H1 (cell line): ENCODE data around the gene PLAAT2. TPM values are rescaled to one million over a fixed set of nuclear protein-coding genes. Genes with fewer than 3 reads are reported as not detected.
A peak's percentile ranks its signal among the peaks of the same experiment; 100 is the strongest.

Experiments used
- CTCF ChIA-PET: fragments of 300-600 bp; sonication (Branson Sonifier 250); formaldehyde crosslinking; loops from one replicate; lab custom pipeline; 2021; ENCODE audit not compliant: partially characterized antibody; lab: Charles Lee
- POLR2A ChIA-PET: fragments of 300-600 bp; sonication (Branson Sonifier 250); formaldehyde crosslinking; loops from one replicate; lab custom pipeline; 2021; ENCODE audit warnings: inconsistent platforms; ENCODE audit not compliant: partially characterized antibody; lab: Charles Lee
- DNase-seq, 2 experiments: peaks; one replicate each; pipeline versions ENCODE4 v3.0.0 to v3.0.0-alpha.2; 2010 to 2022; ENCODE audit warnings: low spot score in 2 of 2, low read depth in 1 of 2, mixed read lengths in 1 of 2
- FAIRE-seq: peaks from 2 replicates; lab custom pipeline; 2011; peaks lifted over from hg19 to GRCh38; lab: Jason Lieb, UNC
- H2AFZ ChIP-seq: 2 replicates; pipeline ENCODE4 v1.8.1; 2012; ENCODE audit warnings: low read length, inconsistent platforms
- H2AK5ac ChIP-seq: 2 replicates; pipeline ENCODE4 v1.6.1; 2013; ENCODE audit warnings: low read depth, low read length
- H2BK120ac ChIP-seq: replicated peaks from 2 replicates; pipeline ENCODE3; 2013; ENCODE audit warnings: low read depth, low read length, inconsistent platforms
- H2BK12ac ChIP-seq: 2 replicates; pipeline ENCODE4 v1.6.1; 2013; ENCODE audit warnings: low read depth, low read length
- H2BK15ac ChIP-seq: 2 replicates; pipeline ENCODE4 v1.6.1; 2013; ENCODE audit warnings: low read length
- H2BK20ac ChIP-seq: 2 replicates; pipeline ENCODE4 v1.6.1; 2013; ENCODE audit warnings: low read length
- H2BK5ac ChIP-seq: 2 replicates; pipeline ENCODE4 v1.6.1; 2013; ENCODE audit warnings: low read depth, low read length
- H3K14ac ChIP-seq: 2 replicates; pipeline ENCODE4 v1.6.1; 2013; ENCODE audit warnings: inconsistent platforms; ENCODE audit not compliant: insufficient read length
- H3K18ac ChIP-seq: 2 replicates; pipeline ENCODE4 v1.6.1; 2013; ENCODE audit warnings: low read length; ENCODE audit errors: extremely low read depth
- H3K23ac ChIP-seq: 2 replicates; pipeline ENCODE4 v1.6.1; 2013; ENCODE audit warnings: inconsistent platforms; ENCODE audit not compliant: insufficient read length
- H3K23me2 ChIP-seq: 2 replicates; pipeline ENCODE4 v1.6.1; 2013; ENCODE audit warnings: low read depth, low read length
- H3K27ac ChIP-seq: 2 replicates; pipeline ENCODE4 v1.6.1; 2011; ENCODE audit warnings: low read depth, low read length, inconsistent platforms
- H3K27me3 ChIP-seq, 4 experiments: replicated peaks in 1 of 4; 1 replicate in 1 of 4; 2 replicates in 3 of 4; pipeline versions ENCODE4 v1.6.1 to v1.8.1; 2011 to 2013; ENCODE audit warnings: low read length in 3 of 4, mild to moderate bottlenecking in 3 of 4, inconsistent platforms in 2 of 4, mixed read lengths in 2 of 4, moderate library complexity in 1 of 4; ENCODE audit not compliant: control insufficient read depth in 3 of 4, insufficient read depth in 3 of 4; ENCODE audit errors: extremely low read depth in 1 of 4
- H3K36me3 ChIP-seq, 4 experiments: 2 replicates each; pipeline versions ENCODE4 v1.6.1 to v1.8.1; 2011 to 2013; ENCODE audit warnings: mild to moderate bottlenecking in 4 of 4, low read length in 3 of 4, moderate library complexity in 2 of 4, control low read depth in 1 of 4, inconsistent platforms in 1 of 4; ENCODE audit not compliant: insufficient read depth in 4 of 4, control insufficient read depth in 2 of 4
- H3K4ac ChIP-seq: replicated peaks from 2 replicates; pipeline ENCODE3; 2013; ENCODE audit warnings: low read length, low read depth, mixed read lengths, inconsistent platforms; ENCODE audit not compliant: insufficient read length
- H3K4me1 ChIP-seq, 4 experiments: replicated peaks in 1 of 4; 1 replicate in 1 of 4; 2 replicates in 3 of 4; pipeline versions ENCODE4 v1.6.1 to v1.8.1; 2011 to 2013; ENCODE audit warnings: low read length in 3 of 4, inconsistent platforms in 2 of 4, mixed read lengths in 1 of 4; ENCODE audit not compliant: insufficient read depth in 4 of 4, control insufficient read depth in 3 of 4
- H3K4me2 ChIP-seq, 2 experiments: 2 replicates each; pipeline versions ENCODE4 v1.6.1 to v1.8.1; 2011 to 2013; ENCODE audit warnings: low read depth in 2 of 2, low read length in 2 of 2, control low read depth in 1 of 2, inconsistent platforms in 1 of 2, mild to moderate bottlenecking in 1 of 2; ENCODE audit not compliant: insufficient read depth in 1 of 2
- H3K4me3 ChIP-seq, 4 experiments: fragments of 200-600, 300-600 bp in 1 of 4; sonication (generic), shearing (Covaris generic), sonication (Bioruptor Twin) in 1 of 4; 2 replicates each; pipeline versions ENCODE4 v1.5.1 to v1.8.1; 2011 to 2016; ENCODE audit warnings: low read length in 4 of 4, low read depth in 3 of 4, control low read depth in 2 of 4, inconsistent platforms in 2 of 4, mild to moderate bottlenecking in 2 of 4, mixed read lengths in 1 of 4, moderate library complexity in 1 of 4; ENCODE audit not compliant: insufficient read depth in 2 of 4; ENCODE audit errors: extremely low read depth in 1 of 4
- H3K56ac ChIP-seq: replicated peaks from 2 replicates; pipeline ENCODE3; 2013; ENCODE audit warnings: low read depth, mild to moderate bottlenecking, mixed read lengths, low read length, inconsistent platforms; ENCODE audit not compliant: insufficient read length
- H3K79me1 ChIP-seq: 2 replicates; pipeline ENCODE4 v1.6.1; 2013; ENCODE audit warnings: low read depth, low read length, control low read depth
- H3K79me2 ChIP-seq, 2 experiments: 2 replicates each; pipeline versions ENCODE4 v1.6.1 to v1.8.1; 2012 to 2013; ENCODE audit warnings: low read length in 2 of 2, mild to moderate bottlenecking in 2 of 2, inconsistent platforms in 1 of 2; ENCODE audit not compliant: insufficient read depth in 2 of 2, control insufficient read depth in 1 of 2
- H3K9ac ChIP-seq, 4 experiments: replicated peaks in 1 of 4; 1 replicate in 1 of 4; 2 replicates in 3 of 4; pipeline versions ENCODE4 v1.6.1 to v1.8.1; 2011 to 2013; ENCODE audit warnings: low read depth in 3 of 4, low read length in 3 of 4, control low read depth in 2 of 4, mild to moderate bottlenecking in 2 of 4, moderate library complexity in 2 of 4, inconsistent platforms in 1 of 4; ENCODE audit errors: extremely low read depth in 1 of 4
- H3K9me3 ChIP-seq, 2 experiments: 2 replicates each; pipeline versions ENCODE4 v1.6.1 to v1.8.1; 2012 to 2013; ENCODE audit warnings: mild to moderate bottlenecking in 2 of 2, moderate library complexity in 2 of 2, control low read depth in 1 of 2, inconsistent platforms in 1 of 2, low read depth in 1 of 2, low read length in 1 of 2, mixed read lengths in 1 of 2; ENCODE audit not compliant: insufficient read depth in 2 of 2
- H4K20me1 ChIP-seq, 2 experiments: replicated peaks in 1 of 2; 2 replicates each; pipeline versions ENCODE3 to v1.8.1; 2011 to 2013; ENCODE audit warnings: inconsistent platforms in 2 of 2, low read length in 2 of 2, mild to moderate bottlenecking in 1 of 2; ENCODE audit not compliant: insufficient read depth in 2 of 2, control insufficient read depth in 1 of 2
- H4K5ac ChIP-seq: 2 replicates; pipeline ENCODE4 v1.6.1; 2013; ENCODE audit warnings: low read length, low read depth, mixed read lengths, inconsistent platforms; ENCODE audit not compliant: insufficient read length
- H4K8ac ChIP-seq: 2 replicates; pipeline ENCODE4 v1.8.0; 2013; ENCODE audit warnings: mild to moderate bottlenecking, moderate library complexity, low read length, inconsistent platforms; ENCODE audit not compliant: insufficient read depth; ENCODE audit errors: extremely low read depth
- H4K91ac ChIP-seq: replicated peaks from 2 replicates; pipeline ENCODE3; 2013; ENCODE audit warnings: low read length, mixed read lengths, inconsistent platforms; ENCODE audit not compliant: insufficient read length
- ASH2L ChIP-seq: fragments of 200-600, 300-600 bp; sonication (generic); IDR thresholded peaks from one replicate; pipeline ENCODE4 v1.7.1; 2017; ENCODE audit warnings: low read length
- SP4 ChIP-seq: IDR thresholded peaks from 2 replicates; pipeline ENCODE4 v1.6.1; 2012; ENCODE audit warnings: low read length, inconsistent platforms
- WGBS, 2 experiments: shearing (Covaris generic) in 1 of 2; methylation state at CpG; one replicate each; pipeline versions ENCODE4 v1.1.6 to v1.1.7; 2013 to 2015; ENCODE audit warnings: low lambda C conversion rate in 2 of 2, mixed read lengths in 2 of 2, inconsistent platforms in 1 of 2, low coverage in 1 of 2, missing lambda C conversion rate in 1 of 2; ENCODE audit not compliant: insufficient replicate concordance in 2 of 2, insufficient coverage in 1 of 2, insufficient read length in 1 of 2; ENCODE audit errors: extremely low coverage in 1 of 2, missing lambda C conversion rate in 1 of 2; 5-methylcytosine and 5-hydroxymethylcytosine counted together
- long read RNA-seq, 2 experiments: library from RNA in 1 of 2; library from capped mRNA in 1 of 2; stranded (forward); transcript quantifications; one replicate each; pipeline ENCODE4 v2.0.0, GENCODE V29; 2021; ENCODE audit warnings: inconsistent platforms in 1 of 2
- polyA minus RNA-seq, 3 experiments: library from RNA; depleted of rRNA, polyadenylated mRNA; stranded (reverse); fragments of >200 nt; gene quantifications; 1 replicate in 2 of 3; 2 replicates in 1 of 3; pipeline ENCODE4 v1.2.3, GENCODE V29; 2011
- polyA plus RNA-seq, 7 experiments: library from polyadenylated mRNA; depleted of rRNA in 3 of 7; stranded (reverse) in 5 of 7; unstranded in 2 of 7; fragments of >200 nt in 5 of 7; fragments of 200-250 nt in 2 of 7; gene quantifications; 1 replicate in 5 of 7; 2 replicates in 1 of 7; 4 replicates in 1 of 7; pipeline versions ENCODE4 v1.2.1 to v1.2.3, GENCODE V29; 2011 to 2013; ENCODE audit warnings: missing spikeins in 2 of 7, mixed read lengths in 2 of 7
- total RNA-seq: library from RNA; stranded (reverse); fragmentation: NEBNext Ultra II Directional; extraction: Animal tissue kit (Norgen Biotek cat#: 25700); gene quantifications from 2 replicates; pipeline ENCODE4 v1.2.1, GENCODE V29; 2021

The PLAAT2 gene
- total RNA-seq (0.61 TPM in 1 of 2 replicates, not detected in the other), polyA plus RNA-seq (2011; rRNA removed) (0.39 and 0.42 TPM in 2 replicates), polyA minus RNA-seq (2011; rRNA and poly(A)+ RNA removed) (not detected in 2 replicates)
- polyA plus RNA-seq (2011; cell fraction: cytosol; rRNA removed): 0.36 TPM
- polyA plus RNA-seq (2011; cell fraction: nucleus; rRNA removed): 0.64 TPM
- 0.28 to 0.50 TPM in 2 of 4 replicates, not detected in the others for polyA plus RNA-seq (2012, experiment 1 of 2)
- polyA plus RNA-seq (2012, experiment 2 of 2): not detected
- 0.10 TPM for polyA plus RNA-seq (2013, experiment 1 of 2)
- polyA plus RNA-seq (2013, experiment 2 of 2): 0.26 TPM
- polyA minus RNA-seq (2011; cell fraction: cytosol; rRNA and poly(A)+ RNA removed): not detected
- polyA minus RNA-seq (2011; cell fraction: nucleus; rRNA and poly(A)+ RNA removed): not detected
- long read RNA-seq, experiment 1: 0 reads
- long read RNA-seq, experiment 2: 0 reads

DNA sequence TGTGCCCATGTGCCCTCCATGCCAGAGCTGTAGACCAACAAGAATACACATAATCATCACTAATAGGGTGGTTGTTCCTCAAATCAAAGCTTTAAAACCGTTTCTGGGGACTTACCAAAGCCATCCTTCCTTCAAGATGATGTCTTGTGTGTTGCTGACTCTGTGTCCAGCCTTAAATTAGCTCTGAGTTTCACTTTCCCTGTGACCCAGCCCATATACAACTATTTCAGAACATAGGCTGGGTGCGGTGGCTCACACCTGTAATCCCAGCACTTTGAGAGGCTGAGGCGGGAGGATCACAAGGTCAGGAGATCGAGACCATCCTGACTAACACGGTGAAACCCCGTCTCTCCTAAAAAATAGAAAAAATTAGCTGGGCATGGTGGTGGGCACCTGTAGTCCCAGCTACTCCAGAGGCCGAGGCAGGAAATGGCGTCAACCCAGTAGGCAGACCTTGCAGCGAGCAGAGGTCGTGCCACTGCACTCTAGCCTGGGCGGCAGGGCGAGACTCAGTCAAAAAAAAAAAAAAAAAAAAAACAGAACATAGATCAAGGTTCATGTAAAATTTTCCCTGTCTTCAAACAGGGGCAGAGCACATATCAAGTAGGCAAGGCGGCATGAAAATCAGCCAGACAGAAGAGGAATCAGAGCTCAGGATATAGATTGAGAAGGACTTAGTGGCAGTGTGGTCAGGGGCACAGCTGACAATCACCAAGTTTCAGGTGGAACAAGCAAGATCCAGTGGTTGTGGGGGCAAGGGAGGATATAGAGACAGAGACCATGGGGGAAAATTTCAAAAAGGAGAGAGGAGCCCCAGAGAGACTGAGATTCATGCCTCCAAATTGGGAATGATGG, at the start of gene PLAAT2:
Gene PLAAT2, minus strand, starts transcription at position 179 of the 855 bp plus-strand sequence. Its CDS starts 55 bp downstream, at position 124.
- Histone ChIP-seq H3K27me3 (no peaks in the 10 kb centered on the region), H2BK5ac (no peak within 1 kb of the TSS), H3K4me1 (peaks cover 0 to 5% (median 3%) of the 10 kb centered on the region in 4 experiments; a peak in 3 of 7 replicates), H3K9me3 (no peaks in the 10 kb centered on the region), H2AFZ (no peak within 1 kb of the TSS), H2BK15ac (no peak within 1 kb of the TSS), H2AK5ac (no peak within 1 kb of the TSS), H4K5ac (no peak within 1 kb of the TSS), H4K91ac (no peak within 1 kb of the TSS), H3K4ac (no peak within 1 kb of the TSS), H3K27ac (no peak within 1 kb of the TSS), H3K4me3 (no peak within 1 kb of the TSS), H4K20me1 (no peaks in the 10 kb centered on the region), H3K79me1 (no peaks in the 10 kb centered on the region), H3K56ac (no peak within 1 kb of the TSS), H2BK20ac (peak within 1 kb of the TSS; percentile 34; the same call in 1 of the 2 replicates), H3K23ac (no peak within 1 kb of the TSS), H3K79me2 (no peaks in the 10 kb centered on the region), H4K8ac (no peak within 1 kb of the TSS), H3K23me2 (no peaks in the 10 kb centered on the region; the same call in 1 of the 2 replicates), H2BK120ac (no peak within 1 kb of the TSS), H3K9ac (no peak within 1 kb of the TSS), H3K14ac (no peak within 1 kb of the TSS), H3K36me3 (no peaks in the 10 kb centered on the region), H3K4me2 (no peak within 1 kb of the TSS), H3K18ac (0 out of 2 replicates have a peak within 1 kb of the TSS, but pooled peaks have one; percentile 38), H2BK12ac (no peak within 1 kb of the TSS; the same call in 1 of the 2 replicates)
- POLR2A ChIA-PET: interaction anchor here (1.2 to 3.7 kb wide), 2 partner anchors 10 to 758 kb away, joined by 3 to 12 read pairs; no protein-coding TSS in a partner anchor
- no peak for FAIRE-seq
- peak in 1 of 2 experiments; percentile 22 for DNase-seq
- WGBS, 2 experiments: 96% methylated on average over 10 of the region's 13 CpGs; no CpG with 5 or more reads in 1 of the 2 experiments
- CTCF ChIA-PET: interaction anchor here (0.6 to 1.1 kb wide), 2 partner anchors 12 to 91 kb away, joined by 3 to 4 read pairs; no protein-coding TSS in a partner anchor
- TF ChIP-seq ASH2L (no peak), SP4 (no peak)
